OCI-LY3 (cell line): ENCODE data around the gene KTI12.
"Not testable (repeated sequence)": the region's sequence is repeated elsewhere in the genome, so short reads cannot be mapped to it uniquely, and the experiment has no call there.

ENCODE experiments used
- H2AFZ ChIP-seq: fragments of 200-600, 300-600 bp; shearing (Covaris generic); 2 replicates; pipeline ENCODE4 v1.6.0; 2014; ENCODE audit warnings: antibody characterized with exemption, low read depth, low read length
- H3K27ac ChIP-seq: fragments of 200-600, 300-600 bp; sonication (generic); 2 replicates; pipeline ENCODE4 v1.5.1; 2014; ENCODE audit warnings: mild to moderate bottlenecking, low read length, moderate library complexity, mixed read lengths
- H3K27me3 ChIP-seq: fragments of 200-600, 300-600 bp; sonication (generic); 2 replicates; pipeline ENCODE4 v1.6.1; 2014; ENCODE audit warnings: low read depth, low read length, mixed read lengths
- H3K36me3 ChIP-seq: fragments of 200-600, 300-600 bp; sonication (generic); replicated peaks from 2 replicates; pipeline ENCODE3; 2014; ENCODE audit warnings: low read depth, low read length, mixed read lengths
- H3K4me1 ChIP-seq: fragments of 300-600, 200-600 bp; sonication (generic); 2 replicates; pipeline ENCODE4 v1.6.1; 2014; ENCODE audit warnings: low read length, mixed read lengths
- H3K4me2 ChIP-seq: fragments of 200-600, 300-600 bp; sonication (generic); 2 replicates; pipeline ENCODE4 v1.6.1; 2014; ENCODE audit warnings: low read length, mixed read lengths
- H3K4me3 ChIP-seq: fragments of 300-600, 200-600 bp; sonication (generic); 2 replicates; pipeline ENCODE4 v1.5.1; 2014; ENCODE audit warnings: antibody characterized with exemption, mild to moderate bottlenecking, low read length, moderate library complexity
- H3K79me2 ChIP-seq: fragments of 300-600, 200-600 bp; shearing (Covaris generic); 2 replicates; pipeline ENCODE4 v1.6.1; 2014; ENCODE audit warnings: mild to moderate bottlenecking, low read length, mixed read lengths
- H3K9ac ChIP-seq: fragments of 300-600, 200-600 bp; shearing (Covaris generic); 2 replicates; pipeline ENCODE4 v1.6.0; 2014; ENCODE audit warnings: mild to moderate bottlenecking, low read length, moderate library complexity
- H3K9me3 ChIP-seq: fragments of 200-600, 300-600 bp; shearing (Covaris generic); 2 replicates; pipeline ENCODE4 v1.6.1; 2014; ENCODE audit warnings: low read length, mixed read lengths; ENCODE audit not compliant: insufficient read depth
- H4K20me1 ChIP-seq: fragments of 200-600, 300-600 bp; sonication (generic); 2 replicates; pipeline ENCODE4 v1.6.1; 2016; ENCODE audit warnings: low read length, mixed read lengths; ENCODE audit not compliant: insufficient read depth
- EZH2phosphoT487 ChIP-seq: fragments of 200-600 bp; shearing (Covaris generic); IDR thresholded peaks from 2 replicates; pipeline ENCODE4 v1.6.1; 2018; ENCODE audit warnings: antibody characterized with exemption, mixed run types, low read depth
- TF ChIP-seq, protein P1 (sequence below): fragments of 200-600, 300-600 bp; sonication (generic); IDR thresholded peaks from 2 replicates; pipeline ENCODE4 v1.5.1; 2014; ENCODE audit warnings: antibody characterized with exemption, low read length, low read depth

KTI12 gene

GRCh38 chr1:52032124-52032784 is 1.4 kb downstream of the KTI12 start:
- Histone ChIP-seq H3K27me3 (no peaks in the 10 kb centered on the region), H4K20me1 (peaks cover 9% of the 10 kb centered on the region), H3K4me1 (peaks cover 16% of the 10 kb centered on the region), H3K27ac (no peak overlapping the region), H3K79me2 (peaks cover 27% of the 10 kb centered on the region), H3K9ac (peak overlapping the region; percentile 80), H3K36me3 (peaks cover 7% of the 10 kb centered on the region), H3K9me3 (no peaks in the 10 kb centered on the region), H2AFZ (no peak overlapping the region), H3K4me2 (peak overlapping the region; percentile 80), H3K4me3 (peak overlapping the region; percentile 91)
- no peak for TF ChIP-seq EZH2phosphoT487
- TF ChIP-seq, protein P1, sequence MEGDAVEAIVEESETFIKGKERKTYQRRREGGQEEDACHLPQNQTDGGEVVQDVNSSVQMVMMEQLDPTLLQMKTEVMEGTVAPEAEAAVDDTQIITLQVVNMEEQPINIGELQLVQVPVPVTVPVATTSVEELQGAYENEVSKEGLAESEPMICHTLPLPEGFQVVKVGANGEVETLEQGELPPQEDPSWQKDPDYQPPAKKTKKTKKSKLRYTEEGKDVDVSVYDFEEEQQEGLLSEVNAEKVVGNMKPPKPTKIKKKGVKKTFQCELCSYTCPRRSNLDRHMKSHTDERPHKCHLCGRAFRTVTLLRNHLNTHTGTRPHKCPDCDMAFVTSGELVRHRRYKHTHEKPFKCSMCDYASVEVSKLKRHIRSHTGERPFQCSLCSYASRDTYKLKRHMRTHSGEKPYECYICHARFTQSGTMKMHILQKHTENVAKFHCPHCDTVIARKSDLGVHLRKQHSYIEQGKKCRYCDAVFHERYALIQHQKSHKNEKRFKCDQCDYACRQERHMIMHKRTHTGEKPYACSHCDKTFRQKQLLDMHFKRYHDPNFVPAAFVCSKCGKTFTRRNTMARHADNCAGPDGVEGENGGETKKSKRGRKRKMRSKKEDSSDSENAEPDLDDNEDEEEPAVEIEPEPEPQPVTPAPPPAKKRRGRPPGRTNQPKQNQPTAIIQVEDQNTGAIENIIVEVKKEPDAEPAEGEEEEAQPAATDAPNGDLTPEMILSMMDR: no peak

DNA sequence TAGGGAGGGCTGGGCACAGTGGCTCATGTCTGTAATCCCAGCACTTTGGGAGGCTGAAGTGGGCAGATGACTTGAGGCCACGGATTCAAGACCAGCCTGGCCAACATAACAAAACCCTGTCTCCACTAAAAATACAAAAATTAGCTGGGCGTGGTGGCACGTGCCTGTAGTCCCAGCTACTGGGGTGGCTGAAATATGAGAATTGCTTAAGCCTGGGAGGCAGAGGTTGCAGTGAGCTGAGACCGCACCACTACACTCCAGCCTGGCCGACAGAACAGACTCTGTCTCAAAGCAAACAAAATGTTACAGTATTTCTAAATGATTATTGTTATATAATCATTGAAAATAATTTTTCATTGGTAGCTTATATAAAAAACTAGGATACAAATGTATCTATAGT is 4.8 kb downstream of the KTI12 start:
- not testable (repeated sequence) for H4K20me1 ChIP-seq, H3K36me3 ChIP-seq, H2AFZ ChIP-seq, H3K27me3 ChIP-seq, H3K4me2 ChIP-seq, H3K4me3 ChIP-seq, H3K9me3 ChIP-seq, H3K27ac ChIP-seq, H3K9ac ChIP-seq
- Histone ChIP-seq H3K79me2 (peaks cover 27% of the 10 kb centered on the region), H3K4me1 (peaks cover 12% of the 10 kb centered on the region)

DNA sequence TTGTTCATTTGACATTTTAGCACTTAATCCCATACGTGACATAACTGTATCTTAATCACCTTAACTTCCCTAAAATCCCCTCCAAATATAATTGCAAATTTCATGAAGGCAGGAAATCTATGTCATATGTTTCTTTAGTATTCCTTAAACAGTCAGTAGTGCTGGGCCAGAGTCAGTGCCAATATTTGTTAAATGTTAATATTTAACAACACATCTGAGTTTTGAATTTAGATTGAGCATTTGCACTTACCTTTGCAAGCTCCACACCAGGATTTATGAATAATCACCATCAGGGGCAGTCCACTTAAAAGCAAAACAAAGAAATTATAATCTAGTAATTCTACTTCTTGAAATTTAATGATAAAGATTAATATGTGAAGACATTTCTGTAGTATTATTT is 5.3 kb downstream of the KTI12 start:
- Histone ChIP-seq H3K36me3 (peaks cover 9% of the 10 kb centered on the region), H3K79me2 (peaks cover 25% of the 10 kb centered on the region), H4K20me1 (peaks cover 9% of the 10 kb centered on the region), H3K4me1 (peaks cover 11% of the 10 kb centered on the region), H3K27me3 (no peaks in the 10 kb centered on the region), H3K4me2 (no peak overlapping the region), H2AFZ (no peak overlapping the region), H3K27ac (no peak overlapping the region), H3K4me3 (no peak overlapping the region), H3K9ac (no peak overlapping the region), H3K9me3 (no peaks in the 10 kb centered on the region)
- TF ChIP-seq EZH2phosphoT487: no peak
- TF ChIP-seq, protein P1: no peak

GRCh38 chr1:52026278-52026677 is 7.3 kb downstream of the KTI12 start:
- Histone ChIP-seq H3K27ac (no peak overlapping the region), H3K4me2 (no peak overlapping the region), H3K79me2 (peaks cover 4% of the 10 kb centered on the region), H4K20me1 (no peaks in the 10 kb centered on the region), H3K4me1 (no peaks in the 10 kb centered on the region), H3K9me3 (no peaks in the 10 kb centered on the region), H2AFZ (no peak overlapping the region), H3K36me3 (peaks cover 6% of the 10 kb centered on the region), H3K4me3 (no peak overlapping the region), H3K9ac (no peak overlapping the region), H3K27me3 (no peaks in the 10 kb centered on the region)
- no peak for TF ChIP-seq EZH2phosphoT487
- TF ChIP-seq, protein P1: no peak
